Hippocampal formation (tissue), 2 donors: Measurements from ENCODE around the gene STAT3.
A peak's percentile ranks its signal among the peaks of the same experiment; 100 is the strongest.
"Not testable (repeated sequence)": the region's sequence is repeated elsewhere in the genome, so short reads cannot be mapped to it uniquely, and the experiment has no call there.

Experiments used
- DNase-seq, 2 donors: peaks; one replicate each; lab custom pipeline; 2025; lab: John Stamatoyannopoulos, UW

The STAT3 gene

DNA sequence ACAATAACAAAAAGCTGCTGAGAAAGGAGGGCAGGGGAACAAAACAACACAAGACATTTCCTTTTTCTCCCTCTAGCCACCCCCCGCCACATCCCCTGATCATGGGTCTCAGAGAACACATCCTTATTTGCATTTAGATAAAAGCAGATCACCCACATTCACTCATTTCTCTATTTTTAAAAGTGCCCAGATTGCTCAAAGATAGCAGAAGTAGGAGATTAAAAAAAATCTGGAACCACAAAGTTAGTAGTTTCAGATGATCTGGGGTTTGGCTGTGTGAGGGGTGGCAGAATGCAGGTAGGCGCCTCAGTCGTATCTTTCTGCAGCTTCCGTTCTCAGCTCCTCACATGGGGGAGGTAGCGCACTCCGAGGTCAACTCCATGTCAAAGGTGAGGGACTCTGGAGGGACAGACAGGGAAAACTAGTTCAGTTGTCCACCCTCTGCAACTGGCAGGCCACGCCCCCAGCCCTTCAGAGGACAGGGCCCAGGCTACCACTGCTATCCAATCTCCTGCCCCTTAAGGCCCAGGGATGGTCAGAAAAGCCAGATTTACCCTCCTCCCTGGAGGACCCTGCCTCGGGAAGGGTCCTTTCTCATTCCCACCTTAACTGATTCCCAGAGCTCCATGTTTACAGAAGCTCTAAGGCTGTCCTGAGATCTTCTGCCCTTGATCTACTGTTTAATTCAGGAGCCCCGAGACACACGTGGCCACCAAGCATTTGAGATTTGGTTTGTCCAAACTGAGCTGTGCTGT is 72.7 kb downstream of the STAT3 start:
- no peak for DNase-seq

DNA sequence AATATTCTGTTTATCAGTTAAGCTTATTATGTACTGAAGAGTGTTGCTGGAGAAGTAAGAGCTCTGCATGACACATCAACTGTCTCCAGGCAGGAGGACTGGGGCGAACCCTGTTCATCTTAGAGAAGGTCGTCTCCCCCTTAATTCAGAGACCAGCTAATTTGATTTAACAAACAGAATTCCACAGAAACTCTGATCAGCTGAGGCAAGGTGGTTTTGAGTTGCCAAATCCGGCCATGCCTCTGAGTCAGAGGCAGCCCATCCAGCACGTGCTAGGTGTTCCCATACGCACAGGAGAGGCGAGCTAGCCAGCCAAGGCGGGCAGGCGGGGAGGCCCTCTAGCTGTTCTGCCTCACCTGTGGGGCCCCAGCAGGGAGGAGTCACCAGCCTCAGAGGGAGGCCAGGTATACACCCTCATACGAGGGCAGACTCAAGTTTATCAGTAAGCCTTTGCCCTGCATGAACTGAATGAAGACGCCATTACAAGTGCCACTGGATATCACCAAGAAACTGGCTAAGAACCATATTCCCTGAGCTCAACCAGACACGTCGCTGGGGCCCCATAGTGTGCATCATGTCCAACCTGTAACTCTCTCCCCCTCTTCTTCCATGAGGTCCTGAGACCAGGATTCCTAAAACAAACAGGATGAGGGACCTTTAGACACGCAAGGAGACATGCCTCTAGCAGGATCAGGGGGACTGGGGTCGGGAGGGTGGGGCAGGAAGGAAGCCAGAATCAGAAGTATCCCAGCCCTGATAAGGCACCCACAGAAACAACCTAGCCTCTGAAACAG is 74.3 kb downstream of the STAT3 start:
- no peak for DNase-seq

DNA sequence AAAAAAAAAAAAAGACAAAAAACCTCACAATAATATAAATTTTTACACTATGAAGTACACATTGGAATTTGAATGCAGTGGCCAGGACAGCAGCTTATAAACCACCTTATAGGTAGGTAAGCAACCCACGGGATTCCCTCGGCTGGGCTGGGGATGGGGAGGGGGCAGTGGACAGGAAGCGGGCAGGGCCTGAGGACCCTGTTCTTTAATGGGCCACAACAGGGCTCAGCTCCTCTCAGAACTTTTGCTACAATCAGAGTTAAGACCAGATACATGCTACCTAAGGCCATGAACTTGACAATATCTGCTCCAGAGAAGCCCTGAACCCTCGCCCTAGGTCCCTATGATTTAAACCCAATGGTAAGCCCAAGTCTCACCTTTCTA is 74.9 kb downstream of the STAT3 start:
- no peak for DNase-seq

GRCh38 chr17:42312285-42313130 is 75.7 kb downstream of the STAT3 start:
- DNase-seq: peak; percentile 60 to 79

GRCh38 chr17:42312035-42312284 is 76.3 kb downstream of the STAT3 start:
- no peak for DNase-seq

- peak; percentile 35 to 48 for DNase-seq
These were observed 76.8 kb downstream of the STAT3 start for GRCh38 chr17:42311240-42312034.

DNA sequence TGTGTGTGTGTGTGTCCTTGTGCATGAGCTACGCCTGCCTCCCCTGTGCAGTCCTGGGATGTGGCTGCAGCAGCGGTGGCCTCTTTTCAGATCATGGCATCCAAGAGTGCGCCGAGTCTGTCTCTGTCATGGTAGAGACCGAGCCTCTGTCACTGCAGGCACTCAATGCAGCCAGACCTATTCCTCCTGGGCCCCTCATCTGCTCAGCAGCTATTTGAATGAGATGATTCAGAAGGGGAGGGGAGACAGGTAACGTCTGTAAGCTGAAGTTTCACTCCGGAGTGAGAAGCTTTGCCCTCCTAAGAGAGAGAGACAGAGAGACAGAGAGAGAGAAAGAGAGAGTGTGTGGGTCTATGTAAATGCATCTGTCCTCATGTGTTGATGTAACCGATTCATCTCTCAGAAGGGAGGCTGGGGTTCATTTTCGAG is 77.4 kb downstream of the STAT3 start:
- DNase-seq: no peak

DNA sequence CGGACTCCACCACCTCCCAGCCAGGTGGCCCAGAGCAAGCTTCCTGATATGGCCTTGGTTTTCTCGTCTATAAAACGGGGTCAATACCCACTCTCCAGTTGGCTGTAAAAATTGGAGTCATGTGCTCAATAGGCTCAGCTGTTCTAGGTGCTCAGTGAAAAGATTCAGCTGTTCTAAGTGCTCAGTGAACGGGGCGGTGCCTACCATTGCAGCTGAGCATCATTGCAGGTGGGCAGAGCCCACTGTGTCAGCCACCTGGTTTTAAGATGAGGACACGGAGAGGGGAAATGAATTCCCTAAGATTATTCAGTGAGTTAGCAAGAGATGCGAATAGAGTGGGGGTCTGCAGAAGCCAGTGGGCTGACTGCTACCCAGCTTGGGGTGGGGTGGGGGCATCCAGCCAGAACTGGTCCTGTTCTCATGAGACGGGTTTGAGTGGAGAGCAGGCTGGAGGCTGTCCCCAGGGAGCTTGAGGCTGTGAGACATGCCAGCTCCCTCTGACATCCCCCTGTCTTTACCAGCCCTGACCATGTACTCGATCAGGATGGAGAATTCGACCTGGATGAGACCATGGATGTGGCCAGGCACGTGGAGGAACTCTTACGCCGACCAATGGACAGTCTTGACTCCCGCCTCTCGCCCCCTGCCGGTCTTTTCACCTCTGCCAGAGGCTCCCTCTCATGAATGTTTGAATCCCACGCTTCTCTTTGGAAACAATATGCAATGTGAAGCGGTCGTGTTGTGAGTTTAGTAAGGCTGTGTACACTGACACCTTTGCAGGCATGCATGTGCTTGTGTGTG is 78.1 kb downstream of the STAT3 start:
- no peak for DNase-seq

DNA sequence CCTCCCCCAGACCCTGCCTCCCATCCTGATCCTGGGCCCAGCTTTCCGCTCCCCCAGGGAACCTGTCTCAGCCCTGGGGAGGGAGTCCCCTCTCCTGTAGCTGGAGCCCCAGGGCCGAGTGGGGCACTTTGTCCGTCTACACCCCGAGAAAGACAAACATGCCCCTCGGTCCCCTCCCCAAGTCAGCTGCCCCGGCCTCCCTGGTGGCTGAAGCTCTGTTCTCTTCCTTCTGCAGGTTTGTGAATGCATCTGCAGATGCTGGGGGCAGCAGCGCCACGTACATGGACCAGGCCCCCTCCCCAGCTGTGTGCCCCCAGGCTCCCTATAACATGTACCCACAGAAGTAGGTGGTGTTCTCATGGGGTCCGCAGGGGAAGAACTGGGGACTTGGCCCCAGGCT is 79.1 kb downstream of the STAT3 start:
- no peak for DNase-seq

- DNase-seq: no peak
These were observed 79.8 kb downstream of the STAT3 start for GRCh38 chr17:42308446-42308845.

DNA sequence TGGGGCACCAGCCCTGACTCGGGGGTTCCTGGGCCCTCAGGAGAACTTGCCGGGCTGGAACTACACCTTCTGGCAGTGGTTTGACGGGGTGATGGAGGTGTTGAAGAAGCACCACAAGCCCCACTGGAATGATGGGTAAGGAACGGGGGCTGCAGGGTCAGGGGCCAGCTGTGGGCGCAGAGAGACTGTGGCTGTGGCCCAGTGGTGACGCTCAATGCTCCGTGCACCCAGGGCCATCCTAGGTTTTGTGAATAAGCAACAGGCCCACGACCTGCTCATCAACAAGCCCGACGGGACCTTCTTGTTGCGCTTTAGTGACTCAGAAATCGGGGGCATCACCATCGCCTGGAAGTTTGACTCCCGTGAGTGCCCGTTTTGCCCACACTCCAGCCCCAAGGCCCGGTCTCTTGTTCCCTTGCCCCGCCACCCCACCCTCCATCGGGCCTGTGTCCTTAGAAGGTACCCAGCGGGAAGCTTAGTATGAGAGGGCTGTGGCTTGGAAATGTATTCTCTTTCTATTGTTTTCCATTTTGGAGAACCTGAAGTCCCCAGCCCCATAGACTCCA is 80.8 kb downstream of the STAT3 start:
- DNase-seq: no peak

DNA sequence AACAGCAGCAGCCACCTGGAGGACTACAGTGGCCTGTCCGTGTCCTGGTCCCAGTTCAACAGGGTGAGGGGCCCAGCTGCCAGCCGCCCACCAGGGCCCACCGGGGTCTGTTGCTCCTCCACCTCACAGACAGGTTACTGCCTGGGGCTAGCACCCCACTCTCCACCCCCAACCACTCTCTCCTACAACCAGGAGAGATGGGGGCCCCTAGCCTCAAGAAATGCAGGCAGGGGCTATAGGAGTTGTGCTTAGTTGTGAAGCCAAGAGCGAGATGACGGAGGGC is 81.9 kb downstream of the STAT3 start:
- no peak for DNase-seq

DNA sequence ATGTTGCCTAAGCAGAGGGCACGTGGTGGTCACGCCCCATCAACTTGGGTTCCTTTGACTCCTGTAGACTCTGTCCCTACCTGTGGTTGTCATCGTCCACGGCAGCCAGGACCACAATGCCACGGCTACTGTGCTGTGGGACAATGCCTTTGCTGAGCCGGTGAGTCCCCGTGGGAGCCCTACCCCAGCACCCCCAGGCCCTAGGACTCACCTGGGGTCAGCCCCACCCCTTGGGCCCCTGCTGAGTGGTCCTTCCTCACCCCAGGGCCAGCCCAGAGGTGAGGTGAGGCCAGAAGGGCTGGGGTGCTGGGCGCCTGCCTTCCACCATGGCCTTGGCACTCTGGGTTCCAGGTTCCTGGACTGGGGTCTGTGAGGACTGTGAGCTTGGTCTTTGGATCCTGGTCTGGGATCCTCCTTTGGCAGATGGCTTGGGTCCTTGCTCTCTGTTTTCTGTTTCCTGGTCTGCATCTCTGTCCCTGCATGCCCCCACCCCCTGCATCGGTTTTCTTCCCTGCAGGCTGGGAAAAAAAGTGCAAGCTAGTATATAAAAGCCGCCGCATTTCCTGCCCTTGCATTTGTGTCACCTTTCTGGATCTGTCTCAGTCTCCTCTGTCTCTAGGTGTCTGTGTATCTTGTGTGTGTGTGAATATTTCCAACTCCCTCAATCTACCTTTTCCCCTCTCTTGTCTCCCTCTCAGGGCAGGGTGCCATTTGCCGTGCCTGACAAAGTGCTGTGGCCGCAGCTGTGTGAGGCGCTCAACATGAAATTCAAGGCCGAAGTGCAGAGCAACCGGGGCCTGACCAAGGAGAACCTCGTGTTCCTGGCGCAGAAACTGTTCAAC is 82.5 kb downstream of the STAT3 start:
- DNase-seq: no peak

DNA sequence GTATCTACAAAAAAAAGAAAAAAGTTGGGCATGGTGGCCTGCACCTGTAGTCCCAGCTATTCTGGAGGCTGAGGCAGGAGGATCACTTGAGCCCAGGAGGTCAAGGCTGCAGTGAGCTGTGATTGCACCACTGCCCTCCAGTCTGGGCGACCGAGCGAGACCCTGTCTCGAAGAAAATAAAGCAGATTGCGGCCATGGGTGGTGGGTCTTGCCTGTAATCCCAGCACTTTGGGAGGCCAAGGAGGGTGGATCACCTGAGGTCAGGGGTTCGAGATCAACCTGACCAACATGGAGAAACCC is 83.3 kb downstream of the STAT3 start:
- DNase-seq: not testable (repeated sequence)

DNA sequence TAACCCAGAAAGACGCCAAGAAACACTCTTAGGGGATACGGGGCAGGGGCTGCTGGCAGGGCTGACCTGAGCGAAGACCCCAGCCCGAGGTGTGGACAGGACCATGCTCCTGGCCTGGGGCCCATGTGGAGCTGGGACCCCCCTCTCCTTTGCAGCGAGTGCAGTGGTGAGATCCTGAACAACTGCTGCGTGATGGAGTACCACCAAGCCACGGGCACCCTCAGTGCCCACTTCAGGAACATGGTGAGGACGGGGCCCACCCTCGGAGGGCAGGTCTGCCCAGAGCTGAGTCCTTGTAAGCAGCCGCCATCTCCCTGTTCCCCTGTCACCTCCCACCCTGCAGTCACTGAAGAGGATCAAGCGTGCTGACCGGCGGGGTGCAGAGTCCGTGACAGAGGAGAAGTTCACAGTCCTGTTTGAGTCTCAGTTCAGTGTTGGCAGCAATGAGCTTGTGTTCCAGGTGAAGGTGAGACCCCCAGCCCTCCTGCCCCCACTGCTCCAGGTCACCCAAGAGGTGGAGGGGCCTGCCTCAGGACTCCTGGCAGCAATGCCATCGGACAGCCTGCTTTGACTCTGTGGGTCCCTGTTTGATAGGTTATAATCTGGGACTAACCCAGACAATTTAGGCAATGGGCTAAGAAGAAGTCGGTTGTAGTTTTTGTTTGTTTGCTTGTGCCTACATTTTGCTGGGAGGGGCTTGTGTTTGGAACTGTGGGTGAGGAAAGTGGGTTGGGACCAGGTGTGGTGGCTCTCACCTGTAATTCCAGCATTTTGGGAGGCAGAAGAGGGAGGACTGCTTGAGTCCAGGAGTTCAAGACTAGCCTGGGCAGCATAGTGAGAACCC is 83.8 kb downstream of the STAT3 start:
- DNase-seq: no peak

- DNase-seq: no peak
These were observed 84.5 kb downstream of the STAT3 start for GRCh38 chr17:42303694-42304093.

DNA sequence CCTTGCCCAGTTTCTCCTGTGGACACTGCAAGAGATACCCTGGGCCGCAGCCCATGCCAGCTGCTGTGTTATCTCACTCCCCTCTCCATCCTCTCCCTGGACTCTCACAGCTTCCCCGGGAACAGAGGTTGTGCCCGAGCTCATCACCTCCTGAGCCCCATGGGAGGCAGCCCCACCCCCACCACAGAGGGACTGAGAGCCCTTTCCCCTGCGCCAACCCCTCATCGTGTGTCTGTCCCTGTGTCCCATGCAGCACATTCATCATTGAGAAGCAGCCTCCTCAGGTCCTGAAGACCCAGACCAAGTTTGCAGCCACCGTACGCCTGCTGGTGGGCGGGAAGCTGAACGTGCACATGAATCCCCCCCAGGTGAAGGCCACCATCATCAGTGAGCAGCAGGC is 87.2 kb downstream of the STAT3 start:
- no peak for DNase-seq

DNA sequence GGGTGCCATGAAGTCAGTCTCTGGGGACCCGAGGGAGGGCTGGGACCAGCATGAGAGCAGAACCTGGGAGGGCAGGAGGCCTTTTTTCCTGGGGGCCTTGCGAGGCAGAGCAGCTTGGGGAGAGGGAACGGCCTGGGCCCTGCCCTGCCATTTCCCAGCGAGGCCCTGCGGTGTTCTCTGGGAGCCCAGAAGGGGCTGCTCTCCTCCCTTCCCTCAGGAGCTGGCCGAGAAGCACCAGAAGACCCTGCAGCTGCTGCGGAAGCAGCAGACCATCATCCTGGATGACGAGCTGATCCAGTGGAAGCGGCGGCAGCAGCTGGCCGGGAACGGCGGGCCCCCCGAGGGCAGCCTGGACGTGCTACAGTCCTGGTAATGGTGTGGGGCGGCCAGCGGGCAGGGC is 88.3 kb downstream of the STAT3 start:
- DNase-seq: not testable (repeated sequence)

DNA sequence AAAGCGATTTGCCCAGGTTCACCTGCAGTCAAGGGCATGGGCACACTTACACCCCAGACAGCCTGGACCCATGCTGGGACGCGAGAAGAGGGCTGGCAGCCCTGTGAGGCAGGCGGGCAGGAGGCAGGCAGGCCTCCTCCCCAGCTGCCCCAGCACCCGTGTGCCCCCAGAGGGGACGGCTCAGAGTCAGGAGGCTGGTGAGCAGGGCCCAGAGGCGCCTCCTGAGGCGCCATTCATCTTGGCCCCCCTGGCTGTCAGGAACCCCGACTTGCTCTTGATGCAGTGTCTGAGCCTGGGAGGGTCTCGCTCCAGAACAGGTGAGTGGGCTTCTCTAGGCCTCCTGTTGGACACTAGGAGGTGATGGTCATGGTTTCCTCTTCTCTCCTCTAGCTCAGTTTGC is 88.9 kb downstream of the STAT3 start:
- DNase-seq: not testable (repeated sequence)
